Natural killer cell (primary cell): ENCODE data around the gene PLCH1. TPM values are rescaled to one million over a fixed set of nuclear protein-coding genes. Genes with fewer than 3 reads are reported as not detected.

ENCODE experiments used
- ATAC-seq, 3 donors: fragments of 150-1000 bp in 2 of 3; fragments of 200-7000 bp in 1 of 3; cut with Tn5 transposase; 1 replicate in 1 of 3; 2 replicates in 2 of 3; pipeline ENCODE4 v1.10.0; 2021; ENCODE audit warnings: mild to moderate bottlenecking in 2 of 3, moderate library complexity in 2 of 3
- DNase-seq, 2 donors: peaks; one replicate each; pipeline versions ENCODE4 v3.0.0 to v3.0.0-alpha.2; 2013 to 2021; ENCODE audit warnings: mixed read lengths in 1 of 2
- H3K27ac ChIP-seq: one replicate; pipeline ENCODE4 v1.5.1; 2013; ENCODE audit warnings: mild to moderate bottlenecking, low read length
- H3K27me3 ChIP-seq: one replicate; pipeline ENCODE4 v1.6.1; 2013; ENCODE audit warnings: low read length; ENCODE audit not compliant: control insufficient read depth, insufficient read depth
- H3K36me3 ChIP-seq: one replicate; pipeline ENCODE4 v1.6.1; 2013; ENCODE audit warnings: low read length; ENCODE audit not compliant: control insufficient read depth, insufficient read depth
- H3K4me1 ChIP-seq: one replicate; pipeline ENCODE4 v1.6.1; 2013; ENCODE audit warnings: low read length; ENCODE audit not compliant: control insufficient read depth, insufficient read depth
- H3K4me3 ChIP-seq: one replicate; pipeline ENCODE4 v1.5.1; 2013; ENCODE audit warnings: low read length
- H3K9me3 ChIP-seq: one replicate; pipeline ENCODE4 v1.6.1; 2013; ENCODE audit warnings: low read length; ENCODE audit not compliant: control insufficient read depth, insufficient read depth
- H3K27ac Mint-ChIP-seq, 2 donors: one replicate each; pipeline ENCODE4 v1.8.0; 2022; ENCODE audit warnings: mild to moderate bottlenecking in 2 of 2, mixed read lengths in 2 of 2, moderate library complexity in 1 of 2
- H3K27me3 Mint-ChIP-seq, 2 donors: one replicate each; pipeline ENCODE4 v1.8.0; 2022; ENCODE audit warnings: low read depth in 2 of 2, mixed read lengths in 2 of 2
- H3K36me3 Mint-ChIP-seq: one replicate; pipeline ENCODE4 v1.8.0; 2022; ENCODE audit warnings: mixed read lengths
- H3K4me1 Mint-ChIP-seq, 2 donors: one replicate each; pipeline ENCODE4 v1.8.0; 2022; ENCODE audit warnings: mixed read lengths in 2 of 2
- H3K4me3 Mint-ChIP-seq: one replicate; pipeline ENCODE4 v1.8.0; 2022; ENCODE audit warnings: mild to moderate bottlenecking, moderate library complexity, mixed read lengths
- H3K9me3 Mint-ChIP-seq, 2 donors: one replicate each; pipeline ENCODE4 v1.8.0; 2022; ENCODE audit warnings: mixed read lengths in 2 of 2
- WGBS: methylation state at CpG from one replicate; pipeline ENCODE4 v1.1.7; 2013; ENCODE audit warnings: missing lambda C conversion rate; ENCODE audit not compliant: insufficient coverage; 5-methylcytosine and 5-hydroxymethylcytosine counted together
- intact Hi-C: fragments of 100-400 bp; cut with micrococcal nuclease; formaldehyde crosslinking; loops from one replicate; pipeline ENCODE4 v1.14.2; 2022
- total RNA-seq, 4 donors: library from RNA; stranded (reverse); fragments of 120-200 nt in 1 of 4; gene quantifications; one replicate each; pipeline versions ENCODE4 v1.2.3 to v1.2.4, GENCODE V29; 2013 to 2022
- TF ChIP-seq, protein P1 (sequence below): fragments of 200-600 bp; IDR thresholded peaks from one replicate; pipeline ENCODE4 v1.8.0; 2022; ENCODE audit warnings: antibody characterized with exemption

Gene PLCH1
- total RNA-seq, 3 donors from 2014 or later (not counting 1 experiment from before 2014, with no cell fraction given), result 0.05 to 0.26 (median 0.08) TPM

DNA sequence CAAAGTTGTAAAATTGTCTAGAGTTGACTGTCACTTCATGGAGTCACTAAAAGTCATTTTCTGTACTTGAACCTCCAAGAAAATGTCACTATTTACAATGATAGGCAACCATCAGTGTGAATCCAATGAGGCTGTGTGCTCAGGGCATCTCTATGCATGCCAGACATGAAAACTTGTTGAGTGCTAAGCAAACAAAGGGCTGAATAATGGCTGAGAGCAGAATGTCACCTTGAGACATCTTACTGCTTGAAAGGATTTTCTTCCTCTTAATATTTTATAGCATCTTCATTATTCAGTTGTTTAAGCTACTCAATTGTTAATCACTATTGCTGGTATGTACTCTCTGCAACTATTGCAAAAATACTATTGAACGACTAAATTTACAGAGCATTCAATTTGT, 184.7 kb downstream of the PLCH1 start:
- Histone ChIP-seq H3K36me3 (no peaks in the 10 kb centered on the region), H3K9me3 (no peaks in the 10 kb centered on the region), H3K4me1 (no peaks in the 10 kb centered on the region), H3K27ac (no peak overlapping the region), H3K27me3 (peaks cover 2% of the 10 kb centered on the region), H3K4me3 (no peak overlapping the region)
- Mint-ChIP-seq H3K27me3 (no peaks in the 10 kb centered on the region), H3K4me1 (peaks cover 7% of the 10 kb centered on the region in 2 donors), H3K27ac (no peak overlapping the region), H3K36me3 (no peaks in the 10 kb centered on the region), H3K9me3 (no peaks in the 10 kb centered on the region), H3K4me3 (no peak overlapping the region)
- TF ChIP-seq, protein P1, sequence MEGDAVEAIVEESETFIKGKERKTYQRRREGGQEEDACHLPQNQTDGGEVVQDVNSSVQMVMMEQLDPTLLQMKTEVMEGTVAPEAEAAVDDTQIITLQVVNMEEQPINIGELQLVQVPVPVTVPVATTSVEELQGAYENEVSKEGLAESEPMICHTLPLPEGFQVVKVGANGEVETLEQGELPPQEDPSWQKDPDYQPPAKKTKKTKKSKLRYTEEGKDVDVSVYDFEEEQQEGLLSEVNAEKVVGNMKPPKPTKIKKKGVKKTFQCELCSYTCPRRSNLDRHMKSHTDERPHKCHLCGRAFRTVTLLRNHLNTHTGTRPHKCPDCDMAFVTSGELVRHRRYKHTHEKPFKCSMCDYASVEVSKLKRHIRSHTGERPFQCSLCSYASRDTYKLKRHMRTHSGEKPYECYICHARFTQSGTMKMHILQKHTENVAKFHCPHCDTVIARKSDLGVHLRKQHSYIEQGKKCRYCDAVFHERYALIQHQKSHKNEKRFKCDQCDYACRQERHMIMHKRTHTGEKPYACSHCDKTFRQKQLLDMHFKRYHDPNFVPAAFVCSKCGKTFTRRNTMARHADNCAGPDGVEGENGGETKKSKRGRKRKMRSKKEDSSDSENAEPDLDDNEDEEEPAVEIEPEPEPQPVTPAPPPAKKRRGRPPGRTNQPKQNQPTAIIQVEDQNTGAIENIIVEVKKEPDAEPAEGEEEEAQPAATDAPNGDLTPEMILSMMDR, result no peak
- DNase-seq (no peak), ATAC-seq (no peak)
- no CpG with 5 or more reads among the region's 1 CpG for WGBS
- intact Hi-C loops, result no loop called here

DNA sequence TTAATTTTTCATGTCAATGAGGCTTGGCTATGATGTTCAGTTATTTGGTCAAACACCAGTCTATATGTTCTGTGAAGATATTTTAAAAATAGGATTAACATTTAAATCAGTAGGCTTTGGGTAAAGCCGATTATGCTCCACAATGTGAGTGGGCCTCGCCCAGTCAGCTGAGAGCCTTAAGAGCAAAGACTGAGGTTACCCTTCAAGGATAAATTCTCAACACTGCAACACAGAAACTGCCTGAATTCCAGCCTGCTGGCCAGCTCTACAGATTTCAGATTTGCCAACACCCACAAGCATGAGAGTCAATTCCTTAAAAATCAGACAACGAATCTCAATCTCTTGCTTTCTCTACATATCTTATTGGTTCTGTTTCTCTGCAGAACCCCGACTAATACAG, 188.3 kb downstream of the PLCH1 start:
- no peak for ATAC-seq
- TF ChIP-seq, protein P1, result no peak
- Mint-ChIP-seq H3K4me3 (no peak overlapping the region), H3K9me3 (no peaks in the 10 kb centered on the region), H3K4me1 (peaks cover 17 to 20% of the 10 kb centered on the region in 2 donors), H3K36me3 (no peaks in the 10 kb centered on the region), H3K27me3 (no peaks in the 10 kb centered on the region), H3K27ac (no peak overlapping the region)
- no peaks in the 10 kb centered on the region for H3K36me3 ChIP-seq
- DNase-seq, result no peak
- peaks cover 2% of the 10 kb centered on the region for H3K27me3 ChIP-seq
- H3K4me3 ChIP-seq, result no peak overlapping the region
- WGBS, result 88% methylated on average over 4 of the region's 4 CpGs
- H3K4me1 ChIP-seq, result no peaks in the 10 kb centered on the region
- no peaks in the 10 kb centered on the region for H3K9me3 ChIP-seq
- H3K27ac ChIP-seq, result no peak overlapping the region
- intact Hi-C loops, result no loop called here

DNA sequence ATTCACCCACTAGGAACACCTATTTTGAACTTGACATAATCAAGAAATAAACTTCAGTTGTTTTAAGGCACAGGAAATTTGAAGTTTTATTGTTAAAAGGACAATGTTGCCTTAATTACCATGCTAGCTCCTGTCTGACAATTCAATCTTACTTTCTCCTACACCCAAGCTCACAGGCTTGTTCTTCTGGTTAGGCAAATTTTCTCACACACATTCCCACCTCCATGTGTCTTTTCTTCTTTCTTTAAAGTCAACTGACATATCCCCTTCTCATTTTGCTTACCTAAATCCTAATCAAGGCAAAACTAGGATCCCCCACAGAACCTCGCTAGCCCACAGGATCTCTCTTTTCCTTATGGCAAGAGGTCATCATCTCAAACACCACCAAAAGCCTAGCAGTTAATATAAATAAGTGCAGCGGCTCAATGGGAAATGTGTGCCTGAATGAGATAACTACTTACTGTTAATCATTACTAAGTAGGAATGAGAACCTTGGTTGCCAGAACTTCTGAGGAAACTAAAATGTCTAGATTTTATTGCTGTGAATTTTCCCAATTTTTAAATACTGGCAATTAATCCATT, 189.3 kb downstream of the PLCH1 start:
- 50% methylated on average over 1 of the region's 2 CpGs for WGBS
- H3K36me3 ChIP-seq, result no peaks in the 10 kb centered on the region
- intact Hi-C loops, result no loop called here
- no peaks in the 10 kb centered on the region for H3K9me3 Mint-ChIP-seq
- TF ChIP-seq, protein P1, result no peak
- ATAC-seq (no peak), DNase-seq (no peak)
- peaks cover 17 to 20% of the 10 kb centered on the region in 2 donors for H3K4me1 Mint-ChIP-seq
- no peak overlapping the region for H3K27ac ChIP-seq
- H3K27me3 ChIP-seq, result peaks cover 2% of the 10 kb centered on the region
- no peaks in the 10 kb centered on the region for H3K36me3 Mint-ChIP-seq
- H3K27me3 Mint-ChIP-seq, result no peaks in the 10 kb centered on the region
- H3K4me3 ChIP-seq, result no peak overlapping the region
- H3K9me3 ChIP-seq, result no peaks in the 10 kb centered on the region
- no peak overlapping the region for H3K27ac Mint-ChIP-seq
- H3K4me1 ChIP-seq, result no peaks in the 10 kb centered on the region
- H3K4me3 Mint-ChIP-seq, result peak overlapping the region; percentile 45
